Measurements from ENCODE around the gene ZNF644.

DNA sequence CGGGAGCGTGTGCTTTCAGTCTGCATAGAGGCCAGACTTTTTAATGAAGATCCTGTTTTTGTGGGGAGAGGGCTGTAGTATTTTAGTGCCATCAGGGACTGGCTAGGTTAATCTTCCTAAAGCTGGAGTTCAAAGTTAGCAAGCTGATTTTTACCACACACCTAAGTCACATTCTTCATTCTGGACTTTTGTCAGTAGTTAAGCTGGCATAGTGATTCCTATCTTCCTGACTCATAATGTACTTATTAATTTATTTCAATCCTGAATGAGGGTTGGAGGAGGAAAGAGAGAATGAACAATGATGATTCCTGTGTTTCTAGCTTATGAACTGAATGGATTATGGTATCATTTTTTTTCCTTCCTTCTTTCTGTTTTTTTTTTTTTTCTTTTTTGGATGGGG, 24.9 kb upstream of the ZNF644 start:
- TF ChIP-seq, protein P1, sequence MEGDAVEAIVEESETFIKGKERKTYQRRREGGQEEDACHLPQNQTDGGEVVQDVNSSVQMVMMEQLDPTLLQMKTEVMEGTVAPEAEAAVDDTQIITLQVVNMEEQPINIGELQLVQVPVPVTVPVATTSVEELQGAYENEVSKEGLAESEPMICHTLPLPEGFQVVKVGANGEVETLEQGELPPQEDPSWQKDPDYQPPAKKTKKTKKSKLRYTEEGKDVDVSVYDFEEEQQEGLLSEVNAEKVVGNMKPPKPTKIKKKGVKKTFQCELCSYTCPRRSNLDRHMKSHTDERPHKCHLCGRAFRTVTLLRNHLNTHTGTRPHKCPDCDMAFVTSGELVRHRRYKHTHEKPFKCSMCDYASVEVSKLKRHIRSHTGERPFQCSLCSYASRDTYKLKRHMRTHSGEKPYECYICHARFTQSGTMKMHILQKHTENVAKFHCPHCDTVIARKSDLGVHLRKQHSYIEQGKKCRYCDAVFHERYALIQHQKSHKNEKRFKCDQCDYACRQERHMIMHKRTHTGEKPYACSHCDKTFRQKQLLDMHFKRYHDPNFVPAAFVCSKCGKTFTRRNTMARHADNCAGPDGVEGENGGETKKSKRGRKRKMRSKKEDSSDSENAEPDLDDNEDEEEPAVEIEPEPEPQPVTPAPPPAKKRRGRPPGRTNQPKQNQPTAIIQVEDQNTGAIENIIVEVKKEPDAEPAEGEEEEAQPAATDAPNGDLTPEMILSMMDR (IDR thresholded peaks at IDR 0.05): no peak
- TF ChIP-seq POLR2AphosphoS5 (IDR thresholded peaks at IDR 0.05): no peak

All from breast epithelium (tissue), 3 donors.